GM12873 (cell line): ENCODE results near the gene MPC1.

Experiments
- CTCF ChIP-seq: IDR thresholded peaks from 2 replicates; pipeline ENCODE4 v1.5.1; 2012; ENCODE audit warnings: low read depth, mild to moderate bottlenecking, moderate library complexity, low read length, control low read depth; ENCODE audit not compliant: insufficient read depth; ENCODE audit errors: missing control alignments

Gene MPC1

GRCh38 chr6:166405386-166405785 lies 22.6 kb upstream of the MPC1 start:
- TF ChIP-seq CTCF = no peak

GRCh38 chr6:166402582-166403277 lies 20.0 kb upstream of the MPC1 start:
- TF ChIP-seq CTCF = no peak

DNA sequence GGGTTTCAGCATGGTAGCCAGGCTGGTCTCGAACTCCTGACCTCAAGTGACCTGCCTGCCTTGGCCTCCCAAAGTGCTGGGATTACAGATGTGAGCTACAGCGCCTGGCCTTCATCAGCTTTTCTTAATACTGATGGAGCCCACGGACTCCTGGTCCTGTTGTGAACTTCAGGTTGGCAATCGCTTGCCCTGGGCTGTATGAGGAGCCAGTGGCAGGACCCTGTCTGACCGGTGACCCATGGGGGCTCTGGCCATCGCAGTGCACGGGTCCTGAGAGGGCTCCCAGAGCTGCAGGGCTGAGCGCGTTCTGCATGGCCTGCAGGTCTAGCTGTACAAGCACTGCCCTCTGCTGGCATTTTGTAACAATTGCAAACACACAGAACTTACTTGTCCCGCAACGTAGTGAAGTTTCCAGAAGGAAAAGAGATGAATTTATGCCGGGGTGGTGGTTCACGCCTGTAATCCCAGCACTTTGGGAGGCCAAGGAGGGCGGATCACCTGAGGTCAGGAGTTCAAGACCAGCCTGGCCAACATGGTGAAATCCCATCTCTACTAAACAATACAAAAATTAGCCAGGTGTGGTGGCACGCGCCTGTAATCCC lies 18.0 kb upstream of the MPC1 start:
- peak; percentile 81 for TF ChIP-seq CTCF

- TF ChIP-seq CTCF = no peak
Measured at GRCh38 chr6:166400181-166400580, 17.4 kb upstream of the MPC1 start.

- no peak for TF ChIP-seq CTCF
Measured at GRCh38 chr6:166398348-166398747, 15.6 kb upstream of the MPC1 start.

DNA sequence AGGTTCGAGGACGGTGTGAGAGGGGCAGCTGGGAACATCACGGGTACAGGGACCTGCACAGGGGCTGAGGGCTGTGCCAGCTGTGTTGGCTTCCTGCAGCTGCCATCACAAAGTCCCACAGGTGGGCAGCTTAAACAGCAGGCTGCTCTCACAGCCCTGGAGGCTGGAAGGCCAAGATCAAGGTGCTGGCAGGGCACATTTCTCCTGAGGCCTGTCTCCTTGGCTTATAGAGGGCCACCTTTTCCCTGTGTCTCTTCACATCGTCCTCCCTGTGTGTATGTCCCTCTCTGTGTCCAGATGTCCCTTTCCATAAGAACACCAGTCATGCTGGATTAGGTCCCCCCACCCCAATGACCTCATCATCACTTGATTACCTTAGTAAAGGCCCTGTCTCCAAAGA lies 15.1 kb upstream of the MPC1 start:
- no peak for TF ChIP-seq CTCF

GRCh38 chr6:166395778-166396177 lies 13.0 kb upstream of the MPC1 start:
- TF ChIP-seq CTCF = no peak
